GM19397 (cell line): Measurements from ENCODE around the gene ZNF420.

Experiments used
- ATAC-seq: cut with Tn5 transposase; IDR thresholded peaks from one replicate; pipeline ENCODE4 v1.9.1; 2021; ENCODE audit warnings: mild to moderate bottlenecking, moderate library complexity; ENCODE audit not compliant: unreplicated experiment

ZNF420 gene

GRCh38 chr19:37136111-37136510 lies 57.9 kb downstream of the ZNF420 start:
- ATAC-seq = no peak

DNA sequence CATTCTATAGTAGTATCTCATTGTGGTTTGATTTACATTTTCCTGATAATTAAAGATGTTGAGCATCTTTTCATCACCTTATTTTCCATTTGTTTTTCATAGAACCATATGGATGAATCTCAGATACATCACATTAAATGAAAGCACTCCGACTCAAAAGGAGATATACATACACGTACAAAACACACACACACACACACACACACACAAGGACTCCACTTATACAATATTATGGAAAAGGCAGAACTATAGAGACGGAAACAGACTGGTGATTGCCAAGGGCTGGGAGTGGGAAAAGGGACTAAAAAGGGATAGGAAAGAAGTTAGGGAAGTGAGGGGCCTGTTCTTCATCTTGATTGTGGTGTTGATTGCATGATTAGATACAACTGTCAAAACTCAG lies 70.0 kb downstream of the ZNF420 start:
- ATAC-seq = no peak

- no peak for ATAC-seq
These were observed 81.9 kb downstream of the ZNF420 start for GRCh38 chr19:37160153-37160552.

- ATAC-seq = no peak
These were observed 87.4 kb downstream of the ZNF420 start for GRCh38 chr19:37165635-37166034.

DNA sequence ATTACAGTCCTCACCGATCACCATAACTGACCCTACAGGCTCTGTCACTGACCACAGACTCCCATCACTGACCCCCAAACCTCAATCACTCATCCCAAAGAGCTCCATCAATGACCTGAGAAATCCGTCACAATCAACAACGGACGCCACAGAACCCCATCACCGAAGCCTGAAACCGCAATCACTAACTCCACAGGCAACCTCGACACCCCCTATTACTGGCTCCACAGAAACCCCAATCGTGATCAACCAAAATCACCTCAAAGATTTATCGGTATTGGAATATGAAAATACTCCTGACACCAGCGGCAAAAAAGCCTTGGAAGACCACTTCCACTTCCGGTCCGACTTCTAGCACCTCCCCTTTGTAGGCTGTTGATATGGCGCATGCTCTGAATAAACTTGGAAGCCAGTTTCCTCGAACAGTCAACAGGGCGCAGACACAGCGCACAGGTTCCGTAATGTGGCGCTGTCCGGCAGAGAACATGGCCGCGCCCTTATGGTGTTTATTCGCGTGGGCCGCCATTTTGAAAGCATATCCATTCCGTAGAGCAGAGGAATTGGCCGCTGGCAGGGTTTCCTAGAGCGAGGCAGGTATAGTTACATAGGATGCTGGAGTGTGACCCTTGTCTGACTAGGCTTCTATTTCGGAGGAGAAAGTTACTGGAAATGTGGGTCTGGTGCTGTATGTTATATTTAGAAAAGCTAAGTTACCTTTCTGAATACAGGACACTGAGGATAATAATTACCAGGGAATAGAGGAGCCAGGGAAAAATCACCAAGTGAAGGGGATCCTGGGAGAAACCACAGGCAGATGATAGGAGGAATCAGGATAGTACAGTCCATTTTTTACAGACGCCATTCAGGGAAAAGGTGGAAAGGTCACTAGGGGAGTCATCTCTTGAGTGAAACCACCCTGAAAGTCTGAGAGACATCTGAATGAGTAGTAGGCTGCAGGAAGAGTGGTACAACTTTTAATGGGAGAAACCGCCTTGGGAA lies 94.4 kb downstream of the ZNF420 start, which contains the start of gene ZNF585A:
Gene ZNF585A, minus strand, starts transcription at position 328 of the 999 bp plus-strand sequence. CDS start 2,785 bp downstream, outside the sequence.
- peak; percentile 98 for ATAC-seq
